NOMO-1 (cell line): ENCODE results near the gene GAS6.
"Not testable (repeated sequence)": the region's sequence is repeated elsewhere in the genome, so short reads cannot be mapped to it uniquely, and the experiment has no call there.

ENCODE experiments used
- DNase-seq, 2 experiments: peaks; one replicate each; lab custom pipeline; 2025; ENCODE audit not compliant: unreplicated experiment in 2 of 2; lab: John Stamatoyannopoulos, UW

GAS6 gene

DNA sequence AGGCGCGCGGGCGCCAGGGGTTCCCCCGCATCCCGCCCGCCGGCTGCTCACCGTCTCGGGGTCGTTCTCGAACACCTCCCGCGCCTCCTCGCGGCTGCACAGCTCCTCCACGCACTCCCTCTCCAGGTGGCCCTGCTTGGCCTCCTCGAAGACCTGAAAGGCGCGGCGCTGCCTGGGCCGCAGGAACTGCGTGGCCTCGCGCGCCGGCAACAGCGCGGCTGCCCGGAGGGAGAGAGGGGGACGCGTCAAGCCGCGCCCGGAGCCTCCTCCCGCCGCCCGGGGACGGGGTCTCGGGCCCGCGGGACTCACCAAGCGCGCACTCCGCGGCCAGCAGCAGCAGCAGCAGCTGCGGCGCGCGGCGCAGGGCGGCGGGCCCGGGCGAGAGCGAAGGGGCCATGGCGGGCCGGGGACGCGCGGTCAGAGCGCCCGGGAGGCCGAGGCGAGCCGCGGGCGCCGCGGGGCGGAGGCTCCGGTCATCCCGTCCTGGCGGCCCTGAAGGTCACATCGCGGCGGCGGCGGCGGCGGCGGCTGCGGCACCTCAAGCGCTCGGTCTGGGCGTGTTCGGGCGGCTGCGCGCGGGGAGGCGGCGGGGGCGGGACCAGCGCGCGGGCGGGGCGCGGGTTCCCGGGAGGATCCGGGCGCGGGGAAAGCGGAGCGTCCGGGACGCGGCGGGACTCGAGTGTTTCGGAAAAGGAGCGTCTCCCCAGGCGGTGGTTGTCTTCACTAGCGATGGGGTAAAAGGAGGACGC, at the start of gene GAS6:
GAS6 (minus strand) TSS at position 553 of the 749 bp plus-strand sequence; CDS start at position 397, 156 bp downstream.
- peak in 1 of 2 experiments; percentile 17 for DNase-seq

DNA sequence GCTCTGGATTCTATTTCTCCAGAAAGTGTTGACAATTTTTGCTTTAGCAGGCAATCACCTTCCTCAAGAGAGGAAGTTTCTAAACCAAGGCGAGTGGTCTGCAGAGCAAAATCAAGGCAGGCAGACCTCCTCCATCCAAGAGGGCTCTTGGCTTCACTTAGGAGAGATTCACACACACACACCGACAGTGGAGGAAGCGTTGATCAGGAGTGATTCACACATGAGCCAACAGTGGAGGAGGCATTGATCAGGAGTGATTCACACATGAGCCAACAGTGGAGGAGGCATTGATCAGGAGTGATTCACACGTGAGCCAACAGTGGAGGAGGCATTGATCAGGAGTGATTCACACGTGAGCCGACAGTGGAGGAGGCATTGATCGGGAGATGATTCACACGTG, 49.5 kb upstream of the GAS6 start:
- DNase-seq: not testable (repeated sequence)

DNA sequence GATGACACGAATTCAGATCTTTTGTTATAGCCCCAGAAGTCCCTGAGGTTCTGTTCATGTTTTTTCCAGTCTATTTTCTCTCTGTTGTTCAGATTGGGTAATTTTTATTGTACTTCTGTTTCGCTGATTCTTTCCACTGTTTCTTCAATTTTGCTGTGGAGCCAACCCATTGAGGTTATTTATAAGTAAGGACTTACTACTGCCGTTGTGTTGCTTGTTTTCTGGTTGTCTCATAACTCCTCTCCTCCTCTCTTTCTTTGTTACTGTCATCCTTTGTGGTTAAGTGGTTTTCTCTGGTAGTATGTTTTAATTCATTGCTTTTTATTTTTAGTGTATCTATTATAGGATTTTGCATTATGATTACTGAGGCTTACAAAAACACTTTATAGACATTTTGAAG, 48.7 kb upstream of the GAS6 start:
- DNase-seq: no peak

- DNase-seq: peak in 1 of 2 experiments; percentile 34
These were observed 44.0 kb upstream of the GAS6 start for GRCh38 chr13:113907635-113908617.

GRCh38 chr13:113906571-113906970, 42.7 kb upstream of the GAS6 start:
- DNase-seq: no peak

DNA sequence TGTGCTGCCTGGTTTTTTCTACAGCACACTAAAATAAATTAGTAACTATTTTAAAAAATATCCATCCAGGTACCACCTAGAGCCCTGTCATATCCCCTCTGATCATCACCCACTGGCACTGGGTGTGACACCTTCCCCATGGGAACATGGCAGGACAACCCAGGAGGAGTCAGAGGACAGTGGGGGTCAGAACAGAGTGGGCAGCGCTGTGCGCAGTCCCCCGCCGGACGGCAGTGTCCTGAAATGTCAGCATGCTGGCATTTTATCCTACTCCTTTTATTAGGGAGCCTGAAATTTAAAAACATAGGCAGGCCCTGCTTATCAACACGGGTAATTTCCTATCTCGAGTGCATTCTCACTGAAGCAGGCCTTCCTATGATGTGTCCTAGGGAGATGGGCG, 42.1 kb upstream of the GAS6 start:
- no peak for DNase-seq

DNA sequence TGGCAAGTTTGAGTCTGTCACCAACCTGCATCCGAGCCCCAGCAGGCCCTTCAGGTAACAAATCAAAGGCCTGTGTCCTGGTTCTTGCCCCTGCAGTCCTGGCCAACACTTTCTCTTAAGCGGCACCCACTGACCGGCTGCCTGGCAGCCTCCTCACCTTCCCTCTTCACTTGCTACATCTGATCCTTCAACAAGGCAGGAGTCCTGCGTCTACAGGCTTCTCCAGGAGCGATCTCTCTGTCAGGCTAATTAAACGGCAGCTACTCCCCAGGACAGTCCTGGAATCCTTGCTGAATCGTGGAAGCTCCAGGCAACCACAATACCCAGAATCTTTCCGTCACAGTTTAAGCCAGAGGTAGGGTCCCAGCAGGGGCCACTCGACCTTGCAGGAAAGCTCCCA, 41.1 kb upstream of the GAS6 start:
- no peak for DNase-seq

- no peak for DNase-seq
These were observed 40.5 kb upstream of the GAS6 start for GRCh38 chr13:113904411-113904810.

DNA sequence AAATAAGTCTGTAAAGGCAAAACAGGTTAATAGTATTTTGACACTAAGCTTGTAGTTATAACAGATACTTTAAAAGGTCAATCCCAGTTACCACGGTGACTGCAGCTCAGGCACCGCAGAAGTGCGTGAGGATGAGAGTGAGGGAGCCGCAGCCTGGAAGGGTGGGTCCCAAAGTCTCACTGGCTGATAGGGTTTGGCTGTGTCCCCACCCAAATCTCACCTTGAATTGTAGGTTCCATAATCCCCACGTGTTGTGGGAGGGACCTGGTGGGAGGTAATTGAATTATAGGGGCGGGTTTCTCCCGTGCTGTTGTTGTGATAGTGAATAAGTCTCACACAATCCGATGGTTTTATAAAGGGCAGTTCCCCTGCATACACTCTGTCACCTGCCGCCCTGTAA, 40.0 kb upstream of the GAS6 start:
- no peak for DNase-seq

DNA sequence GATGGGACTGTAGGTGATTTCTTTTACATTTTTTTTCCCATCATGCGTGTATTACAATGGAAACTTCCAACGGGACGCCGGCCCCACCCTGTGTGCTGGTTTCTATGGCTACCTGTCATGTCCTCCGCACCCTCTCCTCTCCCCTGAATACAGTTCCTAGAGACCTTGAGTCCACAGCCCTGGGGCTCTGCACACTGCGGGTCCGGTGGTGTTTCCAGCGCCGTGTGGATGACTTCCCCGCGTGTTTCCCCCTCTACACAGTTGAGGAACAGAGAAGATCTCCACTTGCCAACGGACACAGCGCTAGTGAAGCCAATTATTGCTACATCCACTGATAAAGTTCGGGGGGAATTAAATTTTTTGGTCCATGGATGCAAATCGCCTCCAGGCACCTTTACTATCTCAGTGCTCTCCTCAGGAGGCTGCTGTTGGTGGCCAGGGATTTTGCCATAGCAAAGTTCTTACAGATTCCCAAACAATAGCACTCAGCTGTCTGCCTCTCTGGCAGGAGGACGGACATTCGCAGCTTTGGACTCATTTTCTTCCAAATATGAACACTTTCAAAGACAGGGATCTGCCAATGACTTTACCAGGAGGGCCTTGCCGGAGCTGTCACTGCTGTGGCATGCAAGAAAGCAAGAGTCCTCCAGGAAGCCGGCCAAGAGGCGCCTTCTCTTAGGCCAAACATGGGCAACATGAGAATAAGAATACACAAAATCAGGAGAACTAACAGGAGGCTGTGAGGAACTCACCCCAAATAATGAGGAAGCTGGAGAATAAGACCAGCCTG, 39.3 kb upstream of the GAS6 start:
- DNase-seq: no peak

DNA sequence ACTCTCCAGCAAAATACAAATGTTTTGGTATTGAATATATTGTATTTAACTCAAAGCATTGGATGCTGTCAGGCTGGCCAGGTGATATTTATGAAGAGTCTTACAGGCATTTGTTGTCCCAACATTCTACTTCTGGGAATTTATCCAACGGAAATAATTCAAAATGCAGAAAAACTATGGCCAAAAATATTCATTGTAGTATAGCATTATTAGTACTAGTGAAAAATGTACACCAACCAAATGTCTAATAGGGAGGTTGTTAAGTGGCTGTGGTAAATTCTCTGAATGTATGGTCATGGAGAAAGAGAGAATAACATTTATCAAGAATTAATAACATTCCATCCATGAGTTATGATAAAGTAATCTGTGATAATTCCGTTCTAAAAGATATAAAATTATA, 38.6 kb upstream of the GAS6 start:
- no peak for DNase-seq

GRCh38 chr13:113901642-113902041, 37.8 kb upstream of the GAS6 start:
- DNase-seq: no peak

DNA sequence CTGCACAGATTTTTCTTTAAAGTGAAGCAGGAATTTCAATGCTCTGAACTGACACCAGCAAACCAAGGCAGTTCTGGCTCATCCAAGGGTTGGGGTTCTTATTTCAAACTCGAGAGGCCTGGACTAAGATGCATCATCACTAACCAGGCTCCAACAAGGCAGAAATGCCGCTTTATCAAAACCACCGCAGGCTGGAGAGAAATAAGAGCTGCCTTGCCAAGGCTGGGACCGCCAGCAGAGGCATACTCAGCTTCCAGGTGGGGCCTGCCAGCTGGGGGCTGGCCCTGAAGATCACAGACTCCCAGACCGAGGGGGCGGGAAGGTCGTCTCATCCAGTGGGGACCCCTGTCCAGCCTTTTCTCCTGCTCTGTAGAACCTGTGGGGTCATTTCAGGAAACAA, 37.4 kb upstream of the GAS6 start:
- no peak for DNase-seq

DNA sequence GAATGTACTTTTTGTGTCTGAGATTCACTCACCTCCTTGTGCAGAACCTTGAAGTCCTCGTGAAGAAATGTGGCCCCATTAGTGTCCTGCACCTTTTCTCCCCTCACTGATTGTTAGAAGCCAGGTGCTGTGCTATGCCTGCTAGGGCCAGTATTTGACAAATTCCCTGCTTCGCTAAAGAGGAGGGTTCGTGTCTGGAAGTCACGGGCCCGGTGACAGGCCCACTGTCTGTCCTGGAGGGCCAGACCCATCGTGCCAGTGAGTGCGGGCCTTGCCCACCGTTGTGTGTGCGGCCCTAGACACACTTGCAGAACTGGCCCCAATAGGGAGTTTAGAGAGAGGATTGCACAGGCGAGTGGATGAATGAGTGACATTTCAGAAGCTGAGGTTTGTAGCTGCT, 36.8 kb upstream of the GAS6 start:
- DNase-seq: no peak

DNA sequence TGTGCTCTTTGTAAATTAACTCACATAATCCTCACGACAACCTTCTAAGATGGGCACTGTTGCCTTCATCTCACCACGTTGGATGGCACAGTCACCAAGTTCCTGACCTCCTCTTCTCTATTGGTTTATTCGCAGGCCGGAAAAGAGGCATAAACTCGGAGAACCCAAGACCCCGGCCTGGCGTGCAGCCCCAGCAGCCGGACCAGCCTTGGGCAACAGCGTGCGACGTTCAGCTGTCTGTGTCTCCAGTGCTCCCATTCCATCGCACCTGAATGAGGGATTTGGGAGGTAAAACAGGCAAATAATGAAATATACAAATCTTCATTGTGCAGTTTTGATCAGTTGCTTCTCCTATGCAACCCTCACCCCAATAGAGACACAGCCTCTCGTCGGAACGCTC, 34.5 kb upstream of the GAS6 start:
- DNase-seq: no peak

GRCh38 chr13:113897966-113898365, 34.1 kb upstream of the GAS6 start:
- DNase-seq: no peak

DNA sequence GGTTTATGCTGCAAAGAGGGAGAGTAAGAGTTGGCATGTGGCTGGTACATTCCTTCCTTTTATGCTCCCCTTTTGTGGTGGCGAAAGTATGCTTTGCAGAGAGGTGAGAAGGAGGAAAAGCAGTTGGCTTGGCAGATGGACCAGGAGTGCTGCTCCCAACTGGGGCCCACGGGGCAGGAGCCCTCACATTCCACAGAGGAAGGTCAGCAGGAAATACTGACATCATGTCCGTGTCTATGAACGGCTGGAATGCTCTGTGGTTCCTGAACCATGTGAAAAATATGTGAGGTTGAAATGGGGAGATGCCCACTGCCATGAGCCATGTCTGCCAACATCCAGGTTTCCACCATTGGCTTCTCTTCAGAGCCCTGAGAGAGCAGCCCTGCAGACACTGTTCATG, 33.3 kb upstream of the GAS6 start:
- DNase-seq: no peak

DNA sequence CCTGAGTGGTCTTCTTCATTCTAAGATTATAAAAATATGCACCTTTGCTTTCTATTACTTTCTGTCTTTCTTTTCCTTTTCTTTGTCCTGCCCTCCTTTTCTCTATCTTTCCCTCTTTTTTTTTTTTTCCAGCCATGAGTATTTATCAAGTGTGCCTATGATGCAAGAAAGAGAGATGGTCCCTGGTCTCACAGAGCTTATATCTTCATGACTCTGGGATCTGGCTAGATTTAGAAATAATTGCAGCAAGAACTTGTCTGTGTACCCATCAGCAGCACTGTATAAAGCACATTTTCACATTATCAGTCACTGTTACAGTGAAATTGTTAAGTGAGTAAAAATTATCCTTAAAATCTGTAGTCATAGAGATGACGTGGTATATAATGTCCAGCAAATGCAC, 31.6 kb upstream of the GAS6 start:
- no peak for DNase-seq

DNA sequence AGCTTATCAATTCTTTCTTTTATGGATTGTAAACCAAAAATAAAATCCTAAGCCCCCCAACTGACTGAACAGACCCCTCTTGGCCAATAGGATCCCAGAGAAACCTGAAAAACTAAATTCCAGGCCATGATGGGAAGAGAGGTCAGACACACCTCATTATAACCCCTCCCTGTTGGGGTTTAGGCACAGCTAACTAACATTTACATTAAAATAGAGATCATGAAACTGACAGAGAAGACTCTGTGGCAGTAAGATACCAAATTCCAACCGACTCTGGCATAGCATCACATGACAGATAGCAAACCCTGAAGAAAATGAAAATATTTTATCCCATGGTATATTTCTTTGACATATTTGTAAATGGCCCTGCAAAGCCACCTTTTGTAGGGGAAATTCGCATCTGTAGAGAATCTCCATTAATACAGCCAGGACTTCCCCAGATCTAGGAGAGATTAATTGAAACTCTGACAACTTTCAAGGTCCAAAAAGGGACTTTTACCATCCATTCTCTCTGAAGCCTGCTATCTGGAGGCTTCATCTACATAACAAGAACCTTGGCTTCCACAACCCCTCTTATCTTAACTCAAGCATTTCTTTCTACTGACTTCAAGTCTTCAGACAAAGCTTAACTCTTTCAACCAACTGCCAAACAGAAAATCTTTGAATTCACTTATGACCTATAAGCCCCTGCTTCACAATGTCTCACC, 27.1 kb upstream of the GAS6 start:
- DNase-seq: no peak

GRCh38 chr13:113889467-113889866, 25.6 kb upstream of the GAS6 start:
- DNase-seq: no peak
